T-helper 1 cell treated with Interleukin-12 subunit alpha and Interleukin-12 subunit beta and Interleukin-4 antibody, amounts not matched to agents 30 ng/mL and 1 ng/mL, for 36 hours (primary cell): ENCODE measurements around the gene NXPE3. TPM values are rescaled to one million over a fixed set of nuclear protein-coding genes. Genes with fewer than 3 reads are reported as not detected.

ENCODE experiments used
- intact Hi-C: fragments of 100-400 bp; cut with micrococcal nuclease; formaldehyde crosslinking; loops from one replicate; pipeline ENCODE4 v1.15.1; 2024
- total RNA-seq: library from RNA; stranded (reverse); gene quantifications from 2 replicates; pipeline ENCODE4 v1.2.3, GENCODE V29; 2022

The NXPE3 gene
- total RNA-seq, 1 donor from 2014 or later, result 26.8 TPM

DNA sequence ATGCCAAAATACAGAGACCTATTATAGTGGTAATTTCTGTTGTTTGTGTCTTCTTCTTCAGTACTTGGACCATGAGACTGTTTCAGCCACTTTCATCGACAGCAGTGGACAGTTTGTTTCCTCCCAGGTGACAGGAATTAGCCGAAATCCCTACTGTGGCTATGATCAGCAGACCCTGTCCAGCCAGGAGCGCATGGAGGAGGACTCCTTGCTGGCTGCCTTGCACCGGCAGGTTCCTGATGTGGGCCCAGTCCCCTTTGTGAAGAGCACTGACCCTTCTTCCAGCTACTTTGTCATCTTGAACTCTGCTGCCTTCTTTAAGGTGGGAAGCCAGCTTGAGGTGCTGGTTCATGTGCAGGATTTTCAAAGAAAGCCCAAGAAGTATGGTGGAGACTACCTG, 22.2 kb downstream of the NXPE3 start:
- intact Hi-C loops, result no loop called here

DNA sequence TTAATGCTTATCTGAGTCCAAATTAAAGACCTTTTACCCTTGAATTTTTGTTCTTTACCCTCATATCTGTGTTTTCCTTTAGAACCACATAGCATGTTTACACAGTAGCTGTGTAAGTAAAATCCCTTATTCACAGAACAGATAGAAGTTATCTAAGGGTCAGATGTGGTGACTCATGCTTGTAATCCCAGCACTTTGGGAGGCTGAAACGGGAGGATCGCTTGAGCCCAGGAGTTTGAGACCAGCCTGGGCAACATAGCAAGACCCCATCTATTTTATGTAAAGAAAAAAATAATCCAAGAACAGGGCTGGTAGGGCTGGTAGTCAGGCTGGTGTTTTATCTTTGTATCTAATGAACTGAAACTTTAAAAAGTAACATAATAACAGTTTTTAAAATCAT, 23.2 kb downstream of the NXPE3 start:
- intact Hi-C loops, result loop anchor here (2.0 kb wide), 1 partner anchor 575 kb away; no protein-coding TSS in a partner anchor

DNA sequence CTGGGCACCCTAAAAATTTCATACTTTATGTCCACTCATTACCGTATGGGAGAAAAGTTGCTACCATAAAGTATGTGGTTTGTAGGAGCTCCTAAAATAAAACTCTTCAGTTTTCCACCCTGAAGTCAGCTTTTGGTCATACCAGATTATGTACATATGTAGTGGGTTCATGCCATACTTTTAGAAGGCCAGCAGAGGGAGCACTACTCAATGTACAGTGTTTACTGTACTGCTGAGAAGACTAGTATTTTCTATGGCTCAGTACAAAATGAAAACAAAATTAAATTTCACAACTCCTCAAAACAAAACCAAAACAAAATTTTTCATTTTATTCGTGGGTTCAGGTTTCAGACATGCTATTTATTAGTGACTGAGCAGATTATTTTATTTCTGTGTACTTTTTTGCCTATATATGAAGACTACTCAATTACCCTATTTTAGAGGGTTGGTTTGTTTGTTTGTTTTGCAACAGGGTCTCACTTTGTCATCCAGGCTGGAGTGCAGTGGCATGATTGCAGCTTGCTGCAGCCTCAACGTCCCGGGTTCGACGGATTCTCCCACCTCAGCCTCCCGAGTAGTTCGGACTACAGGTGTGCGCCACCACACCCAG, 24.3 kb downstream of the NXPE3 start:
- intact Hi-C loops, result loop anchor here (1.0 to 2.0 kb wide), 9 partner anchors 10 to 733 kb away; partner anchors contain the start of genes CEP97 and NXPE3

DNA sequence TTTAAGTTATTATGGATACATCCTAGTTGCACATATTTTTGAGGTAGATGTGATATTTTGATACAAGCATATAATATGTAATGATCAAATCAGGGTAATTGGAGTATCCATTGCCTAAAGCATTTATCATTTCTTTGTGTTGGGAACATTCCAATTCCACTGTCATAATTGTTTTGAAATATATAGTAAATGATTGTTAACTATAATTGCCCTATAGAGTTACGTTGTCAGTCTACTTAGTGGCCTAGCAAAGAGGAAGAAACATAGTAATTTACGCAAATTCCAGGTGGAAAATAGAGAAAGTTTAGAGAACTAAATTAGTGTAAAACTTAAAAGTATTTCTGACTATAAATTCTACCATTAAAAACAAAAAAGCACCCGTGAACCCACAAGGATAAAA, 24.9 kb downstream of the NXPE3 start:
- intact Hi-C loops, result loop anchor here (1.0 to 2.0 kb wide), 9 partner anchors 9 to 732 kb away; partner anchors contain the start of genes CEP97 and NXPE3

DNA sequence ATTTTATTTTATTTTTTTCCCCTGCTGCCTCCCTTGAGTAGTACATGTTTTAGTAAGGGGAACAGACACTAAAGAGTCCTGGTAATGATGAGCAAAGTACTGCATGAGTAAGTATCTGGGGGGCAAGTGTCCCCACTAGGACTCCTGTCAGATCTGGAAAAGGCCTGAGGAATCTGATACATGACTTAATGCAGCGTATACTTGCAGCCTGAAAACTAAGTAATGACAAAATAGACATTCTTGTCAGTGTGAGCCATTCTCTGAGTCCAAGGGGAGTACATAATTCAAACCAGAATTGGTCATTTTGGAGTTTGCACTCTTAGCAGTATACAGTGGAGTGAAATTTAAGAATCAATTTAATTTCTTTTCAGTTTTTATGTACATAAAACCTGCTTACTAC, 27.5 kb downstream of the NXPE3 start:
- intact Hi-C loops, result no loop called here

DNA sequence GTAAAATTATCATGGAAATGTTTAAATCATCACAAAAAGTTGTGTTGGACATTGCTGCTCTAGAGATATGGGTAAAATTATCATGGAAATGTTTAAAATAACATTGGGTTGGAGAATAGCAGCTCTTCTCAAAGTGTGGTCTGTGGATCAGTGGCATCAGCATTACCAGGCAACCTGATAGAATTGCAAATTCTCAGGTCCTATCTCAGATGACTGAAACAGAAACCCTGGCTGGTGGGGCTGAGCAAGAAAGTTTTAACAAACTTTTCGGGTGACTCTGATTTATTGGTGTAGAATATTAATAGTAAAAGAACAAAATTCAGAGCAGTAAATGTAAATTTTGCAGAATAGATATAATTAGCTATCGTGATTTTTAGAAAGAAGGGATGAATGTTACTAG, 28.9 kb downstream of the NXPE3 start:
- intact Hi-C loops, result loop anchor here (2.0 kb wide), 3 partner anchors 129 to 865 kb away; no protein-coding TSS in a partner anchor

DNA sequence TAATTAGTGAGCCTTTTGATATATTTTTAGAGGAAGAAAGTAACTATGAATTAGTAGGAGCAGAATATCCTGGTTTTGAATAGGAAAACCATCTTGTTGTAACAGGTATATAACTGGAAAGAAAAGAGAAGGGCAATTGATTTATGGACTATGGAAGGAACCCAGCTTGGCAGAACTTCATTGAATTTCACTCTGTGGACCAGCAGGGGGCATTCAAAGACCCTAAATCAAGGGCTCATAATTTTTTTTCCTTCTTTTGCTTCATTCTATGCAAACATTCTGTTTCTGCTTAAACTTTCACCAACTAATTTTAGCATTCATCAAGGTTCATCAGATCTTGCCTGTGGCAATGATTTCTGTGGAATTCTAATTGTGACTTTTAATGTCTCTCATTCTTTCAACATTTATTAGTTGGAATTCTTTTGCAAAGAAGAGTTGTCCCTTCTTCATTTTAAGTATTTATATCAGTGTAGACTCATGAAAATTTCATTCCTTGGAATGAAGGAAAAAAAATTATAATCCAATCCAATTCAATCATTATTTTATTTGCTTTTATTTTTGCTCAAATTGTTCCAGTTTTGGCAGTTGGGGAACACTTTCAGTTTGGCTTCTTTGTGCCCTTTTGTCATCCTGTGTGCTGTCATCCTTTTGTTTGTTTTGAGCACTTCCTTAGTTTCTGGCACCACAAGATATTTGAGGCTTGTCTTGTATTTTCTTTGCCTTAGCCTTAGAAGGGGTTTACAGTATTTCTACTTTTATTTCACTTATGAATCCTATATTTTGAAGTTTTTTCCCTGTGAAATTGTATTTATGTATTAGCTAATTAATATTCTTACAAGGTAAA, 30.4 kb downstream of the NXPE3 start:
- intact Hi-C loops, result loop anchor here (1.0 to 5.0 kb wide), 11 partner anchors 18 to 863 kb away; no protein-coding TSS in a partner anchor

DNA sequence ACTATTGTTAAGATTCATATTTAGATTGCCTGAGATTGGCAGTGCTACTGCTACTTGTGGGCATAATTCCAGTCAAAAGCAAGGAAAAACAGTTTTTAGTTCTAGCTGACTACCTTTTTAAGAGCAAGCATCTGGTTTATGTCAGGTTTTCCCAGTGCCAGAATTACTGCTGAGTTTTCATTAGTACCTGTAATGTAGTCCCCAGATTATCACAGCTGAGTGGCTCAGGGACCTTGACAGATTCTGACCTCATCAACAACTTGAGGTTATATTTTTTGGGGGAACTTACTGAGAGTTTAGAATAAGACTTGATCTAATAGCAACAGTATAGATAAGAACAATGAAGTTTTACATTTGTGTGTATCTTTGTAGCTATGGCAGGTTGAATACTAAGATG, 31.0 kb downstream of the NXPE3 start:
- intact Hi-C loops, result loop anchor here (5.0 kb wide), 2 partner anchors 247 to 302 kb away; no protein-coding TSS in a partner anchor

DNA sequence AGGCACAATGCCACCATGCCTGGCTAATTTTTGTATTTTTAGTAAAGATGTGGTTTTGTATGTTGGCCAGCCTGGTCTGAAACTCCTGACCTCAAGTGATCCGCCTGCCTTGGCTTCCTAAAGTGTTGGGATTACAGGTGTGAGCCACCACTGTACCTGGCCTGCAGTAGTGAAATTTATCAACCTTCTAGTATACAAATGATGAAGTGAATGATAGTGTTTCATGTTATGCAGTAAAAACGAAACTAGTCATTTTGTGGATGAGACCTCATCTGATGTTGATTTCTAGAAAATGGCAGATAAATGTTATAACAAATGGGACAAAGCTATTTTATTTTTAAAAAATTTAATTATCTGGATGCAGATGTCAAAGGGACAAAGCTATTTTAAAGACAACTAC, 32.9 kb downstream of the NXPE3 start:
- intact Hi-C loops, result loop anchor here (1.0 to 5.0 kb wide), 3 partner anchors 245 to 300 kb away; no protein-coding TSS in a partner anchor

DNA sequence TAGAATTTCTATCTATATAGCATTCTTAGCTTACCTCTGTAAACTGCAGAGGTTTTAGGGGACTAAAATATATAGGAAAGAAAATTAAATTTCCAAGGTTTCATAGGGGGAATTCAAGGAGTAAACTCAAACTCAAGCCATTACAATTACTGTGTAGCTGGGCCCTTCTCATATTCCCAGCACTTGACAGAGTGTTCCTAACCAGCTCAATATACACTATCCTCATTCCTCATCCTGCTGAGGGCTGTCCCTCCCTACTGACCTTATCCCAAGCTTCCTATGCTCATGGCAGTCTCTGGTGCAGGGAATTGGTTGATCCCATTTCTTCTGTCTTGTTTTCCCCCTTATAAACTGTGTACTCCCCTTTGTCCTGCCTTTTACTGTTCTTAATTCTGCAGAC, 33.9 kb downstream of the NXPE3 start:
- intact Hi-C loops, result loop anchor here (1.0 to 5.0 kb wide), 8 partner anchors 10 to 416 kb away; no protein-coding TSS in a partner anchor

DNA sequence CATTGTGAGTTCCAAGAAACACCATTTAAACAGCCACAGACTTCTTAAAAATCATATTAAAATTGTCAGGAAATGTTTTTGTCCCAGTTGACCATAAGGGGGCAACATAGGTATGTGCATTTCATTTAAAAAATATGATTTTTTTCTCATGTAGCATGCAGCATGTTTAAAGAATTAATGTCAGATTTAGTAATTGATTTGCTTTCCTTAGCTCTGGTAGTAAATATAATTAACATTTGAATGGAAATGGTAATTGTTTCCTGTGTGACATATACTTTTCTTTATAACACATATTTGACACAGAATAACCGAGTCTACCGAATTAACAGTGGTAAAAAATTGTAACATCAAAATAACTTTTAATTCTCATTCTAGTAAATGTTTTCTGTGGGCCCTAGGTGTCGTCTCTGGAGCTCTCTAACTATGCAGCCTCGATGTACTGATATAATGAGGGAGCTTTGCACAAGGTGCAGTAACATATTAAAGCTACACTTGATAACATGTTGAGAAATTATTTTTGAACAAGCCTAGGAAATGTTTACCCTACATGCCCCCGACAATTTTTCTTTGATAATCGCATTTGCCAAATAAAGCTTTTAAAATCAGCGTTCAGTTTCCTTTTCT, 34.9 kb downstream of the NXPE3 start:
- intact Hi-C loops, result loop anchor here (1.0 to 5.0 kb wide), 8 partner anchors 11 to 415 kb away; no protein-coding TSS in a partner anchor

DNA sequence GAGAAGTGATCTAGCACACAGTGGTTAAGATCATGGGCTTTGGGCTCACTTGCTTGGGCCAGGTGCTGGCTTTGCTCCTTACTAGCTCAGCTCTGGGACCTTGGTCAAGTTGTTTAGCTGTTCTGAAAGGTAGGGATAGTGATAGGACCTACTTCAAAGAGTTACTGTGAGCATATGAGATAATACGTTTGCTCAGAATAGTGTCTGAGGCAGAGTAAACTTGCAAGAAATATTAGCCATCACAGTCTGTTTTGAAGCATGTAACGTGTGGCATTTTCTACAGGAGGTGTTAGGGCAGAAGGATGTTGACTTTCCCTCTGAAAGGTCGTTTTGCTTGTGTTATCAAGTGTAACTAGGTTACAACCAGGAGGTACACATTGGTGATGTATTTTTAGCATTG, 35.8 kb downstream of the NXPE3 start:
- intact Hi-C loops, result loop anchor here (5.0 kb wide), 2 partner anchors 242 to 297 kb away; no protein-coding TSS in a partner anchor

DNA sequence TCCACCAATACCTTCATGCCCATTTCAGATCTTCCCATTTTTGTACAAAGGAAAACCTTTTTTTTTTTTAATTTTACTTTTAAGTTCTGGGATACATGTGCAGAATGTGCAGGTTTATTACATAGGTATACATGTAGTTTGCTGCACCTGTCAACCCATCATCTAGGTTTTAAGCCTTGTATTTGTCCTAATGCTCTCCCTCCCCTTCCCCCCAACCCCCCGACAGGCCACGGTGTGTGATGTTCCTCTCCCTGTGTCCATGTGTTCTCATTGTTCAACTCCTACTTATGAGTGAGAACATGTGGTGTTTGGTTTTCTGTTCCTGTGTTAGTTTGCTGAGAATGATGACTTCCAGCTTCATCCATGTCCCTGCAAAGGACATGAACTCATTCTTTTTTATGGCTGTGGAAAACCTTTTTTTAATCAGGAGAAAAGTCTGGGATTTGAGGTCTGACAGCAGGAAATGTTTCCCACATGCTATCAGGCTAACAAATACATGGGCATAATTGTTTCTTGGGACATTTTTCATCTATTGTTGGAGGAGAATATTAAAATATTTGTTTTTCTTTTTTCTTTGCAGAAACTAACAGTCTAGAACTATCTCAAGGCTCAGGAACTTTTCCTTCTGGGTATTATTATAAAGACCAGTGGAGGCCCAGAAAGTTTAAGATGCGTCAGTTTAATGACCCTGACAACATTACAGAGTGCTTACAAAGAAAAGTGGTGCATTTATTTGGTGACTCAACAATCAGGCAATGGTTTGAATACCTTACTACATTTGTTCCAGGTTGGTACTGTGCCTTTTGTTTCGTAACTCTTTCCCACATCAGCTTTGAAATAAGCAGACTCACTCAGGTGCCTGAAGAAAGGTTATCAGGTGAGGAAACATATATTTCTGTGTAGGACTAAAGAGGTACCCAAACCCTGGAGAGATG, 37.5 kb downstream of the NXPE3 start:
- intact Hi-C loops, result no loop called here

DNA sequence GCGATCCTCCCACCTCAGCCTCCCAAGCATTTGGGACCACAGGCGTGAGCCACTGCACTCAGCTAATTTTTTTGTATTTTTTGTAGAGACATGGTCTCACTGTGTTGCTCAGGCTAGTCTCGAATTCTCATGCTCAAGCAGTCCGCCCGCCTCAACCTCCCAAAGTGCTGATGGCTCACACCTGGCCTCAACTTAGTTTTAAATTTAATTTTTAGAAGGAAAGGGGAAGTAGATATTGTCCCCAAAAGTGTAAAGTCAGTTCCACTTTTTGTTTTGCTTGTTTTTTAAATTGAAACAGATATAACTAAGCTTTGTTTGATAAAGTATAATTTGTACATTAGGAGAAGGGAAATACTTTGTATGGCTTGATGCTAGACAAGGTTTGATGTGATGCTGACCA, 39.0 kb downstream of the NXPE3 start:
- intact Hi-C loops, result loop anchor here (1.0 kb wide), 1 partner anchor 9 kb away; no protein-coding TSS in a partner anchor

DNA sequence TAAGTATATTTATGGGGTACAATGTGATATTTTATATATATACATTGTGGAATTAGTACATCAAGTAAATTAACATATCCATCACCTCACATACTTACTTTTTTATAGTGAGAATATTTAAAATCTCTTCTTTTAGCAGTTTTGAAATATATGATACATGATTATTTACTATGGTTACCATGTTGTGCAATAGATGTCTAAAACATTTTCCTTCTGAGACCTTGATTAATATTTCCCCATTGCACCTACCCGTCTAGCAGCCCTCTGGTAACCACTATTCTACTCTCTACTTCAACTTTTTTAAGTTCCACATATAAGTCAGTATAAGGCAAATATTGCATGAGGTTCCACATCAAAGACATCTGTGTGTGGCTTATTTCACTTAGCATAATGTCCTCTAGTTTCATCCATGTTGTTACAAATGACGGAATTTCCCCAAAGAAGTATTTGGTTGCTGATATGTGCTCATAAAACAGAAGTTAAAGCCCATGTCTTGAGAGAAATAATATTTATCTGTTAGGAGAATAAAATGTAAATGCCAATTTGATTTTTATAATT, 40.7 kb downstream of the NXPE3 start:
- intact Hi-C loops, result no loop called here

DNA sequence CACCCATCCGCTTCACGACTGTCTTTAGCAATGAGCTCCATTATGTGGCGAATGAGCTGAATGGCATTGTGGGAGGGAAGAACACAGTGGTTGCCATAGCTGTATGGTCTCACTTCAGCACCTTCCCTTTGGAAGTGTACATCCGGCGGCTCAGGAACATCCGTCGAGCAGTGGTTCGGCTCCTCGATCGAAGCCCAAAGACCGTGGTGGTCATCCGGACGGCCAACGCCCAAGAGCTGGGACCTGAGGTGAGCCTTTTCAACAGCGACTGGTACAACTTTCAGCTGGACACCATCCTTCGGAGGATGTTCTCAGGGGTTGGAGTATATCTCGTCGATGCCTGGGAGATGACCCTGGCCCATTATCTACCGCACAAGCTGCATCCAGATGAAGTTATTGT, 42.5 kb downstream of the NXPE3 start:
- intact Hi-C loops, result no loop called here

DNA sequence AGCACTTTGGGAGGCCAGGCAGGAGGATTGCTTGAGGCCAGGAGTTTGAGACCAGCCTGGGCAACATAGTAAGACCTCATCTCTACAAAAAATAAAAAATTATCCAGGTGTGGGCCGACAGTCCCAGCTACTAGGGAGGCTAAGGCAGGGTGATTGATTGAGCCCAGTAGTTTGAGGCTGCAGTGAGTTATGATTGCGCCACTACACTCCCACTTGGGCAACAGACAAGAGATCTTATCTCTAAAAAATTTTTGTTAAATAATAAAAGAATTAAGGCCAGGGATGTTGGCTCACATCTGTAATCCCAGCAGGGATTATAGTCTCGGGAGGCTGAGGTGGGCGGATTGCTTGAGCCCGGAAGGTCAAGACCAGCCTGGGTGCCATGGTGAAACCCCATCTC, 44.5 kb downstream of the NXPE3 start:
- intact Hi-C loops, result no loop called here

DNA sequence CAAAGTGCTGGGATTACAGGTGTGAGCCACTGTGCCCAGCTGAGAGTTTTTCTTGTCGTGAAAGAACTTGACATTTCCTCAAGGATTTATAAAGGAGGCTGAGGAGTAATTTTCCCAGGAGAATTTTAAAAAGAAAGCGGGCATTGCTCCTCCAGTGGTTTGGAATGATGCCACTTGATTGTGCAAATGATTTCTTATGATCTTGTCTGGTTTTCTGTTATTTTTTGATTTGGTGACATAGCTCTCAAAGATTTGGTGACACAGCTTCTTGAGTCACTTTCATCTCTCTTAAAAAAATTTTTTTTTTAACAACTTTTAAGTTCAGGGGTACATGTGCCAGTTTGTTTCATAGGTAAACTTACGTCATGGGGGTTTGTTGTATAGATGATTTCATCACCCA, 45.7 kb downstream of the NXPE3 start:
- intact Hi-C loops, result loop anchor here (5.0 kb wide), 2 partner anchors 38 to 553 kb away; no protein-coding TSS in a partner anchor

DNA sequence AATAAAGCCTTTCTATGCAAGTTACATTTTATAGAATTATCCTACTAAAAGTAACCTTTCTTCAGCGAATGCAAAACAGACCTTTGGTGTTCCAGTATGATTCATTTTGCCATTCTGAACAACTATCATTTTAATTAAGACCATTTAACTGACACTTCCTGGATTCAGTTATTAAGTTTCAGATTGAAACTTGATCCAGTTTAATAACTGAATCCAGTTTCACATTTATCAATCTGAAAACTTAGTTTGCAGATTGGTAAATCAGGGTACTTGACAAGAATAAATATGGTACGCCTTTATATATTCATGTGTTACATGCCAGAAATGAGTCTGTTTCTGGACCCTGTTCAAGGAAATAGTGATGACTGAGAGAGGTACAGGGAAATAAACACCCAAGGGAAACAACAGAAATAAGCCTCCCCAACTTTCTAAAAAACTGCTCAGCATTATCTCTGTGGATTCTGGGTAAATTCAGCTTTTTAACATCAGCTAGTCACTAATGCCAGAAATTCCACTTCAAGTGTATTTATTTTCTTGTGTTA, 47.0 kb downstream of the NXPE3 start:
- intact Hi-C loops, result loop anchor here (5.0 kb wide), 2 partner anchors 36 to 551 kb away; no protein-coding TSS in a partner anchor
